NCI-H1436 treated with DMSO at 0.1 percent for 48 hours (cell line): ENCODE measurements around the gene CDKAL1.

ENCODE experiments used
- DNase-seq: peaks from one replicate; lab custom pipeline; 2025; lab: John Stamatoyannopoulos, UW

The CDKAL1 gene

GRCh38 chr6:21141616-21142303, 607.5 kb downstream of the CDKAL1 start:
- no peak for DNase-seq

- DNase-seq: no peak
These were observed 608.5 kb downstream of the CDKAL1 start for GRCh38 chr6:21142741-21143140.

- DNase-seq: no peak
These were observed 609.4 kb downstream of the CDKAL1 start for GRCh38 chr6:21143645-21144044.

- no peak for DNase-seq
These were observed 610.7 kb downstream of the CDKAL1 start for GRCh38 chr6:21144928-21145327.

GRCh38 chr6:21147995-21148394, 613.7 kb downstream of the CDKAL1 start:
- DNase-seq: no peak

- DNase-seq: no peak
These were observed 615.2 kb downstream of the CDKAL1 start for GRCh38 chr6:21149470-21149869.

GRCh38 chr6:21150667-21151066, 616.4 kb downstream of the CDKAL1 start:
- no peak for DNase-seq

- no peak for DNase-seq
These were observed 616.9 kb downstream of the CDKAL1 start for GRCh38 chr6:21151119-21151518.

- no peak for DNase-seq
These were observed 617.3 kb downstream of the CDKAL1 start for GRCh38 chr6:21151530-21151929.

- DNase-seq: no peak
These were observed 623.1 kb downstream of the CDKAL1 start for GRCh38 chr6:21157186-21157929.

GRCh38 chr6:21158149-21158548, 623.9 kb downstream of the CDKAL1 start:
- no peak for DNase-seq

GRCh38 chr6:21158873-21159272, 624.6 kb downstream of the CDKAL1 start:
- DNase-seq: no peak

- no peak for DNase-seq
These were observed 625.2 kb downstream of the CDKAL1 start for GRCh38 chr6:21159465-21159864.

- no peak for DNase-seq
These were observed 627.5 kb downstream of the CDKAL1 start for GRCh38 chr6:21161707-21162106.

- DNase-seq: no peak
These were observed 629.0 kb downstream of the CDKAL1 start for GRCh38 chr6:21163110-21163837.

- DNase-seq: no peak
These were observed 629.6 kb downstream of the CDKAL1 start for GRCh38 chr6:21163838-21164180.

- no peak for DNase-seq
These were observed 630.6 kb downstream of the CDKAL1 start for GRCh38 chr6:21164768-21165326.

GRCh38 chr6:21166754-21167153, 632.5 kb downstream of the CDKAL1 start:
- DNase-seq: no peak

GRCh38 chr6:21167790-21168189, 633.5 kb downstream of the CDKAL1 start:
- DNase-seq: no peak

- DNase-seq: no peak
These were observed 637.5 kb downstream of the CDKAL1 start for GRCh38 chr6:21171801-21172200.

- DNase-seq: no peak
These were observed 638.8 kb downstream of the CDKAL1 start for GRCh38 chr6:21173031-21173430.

GRCh38 chr6:21173678-21174077, 639.4 kb downstream of the CDKAL1 start:
- DNase-seq: no peak

- no peak for DNase-seq
These were observed 641.9 kb downstream of the CDKAL1 start for GRCh38 chr6:21176197-21176596.
